ENCODE data around the gene PAQR7. TPM values are rescaled to one million over a fixed set of nuclear protein-coding genes. Genes with fewer than 3 reads are reported as not detected.
A peak's percentile ranks its signal among the peaks of the same experiment; 100 is the strongest.

The PAQR7 gene
- total RNA-seq, 1 experiment from 2014 or later, result 6.4 TPM

DNA sequence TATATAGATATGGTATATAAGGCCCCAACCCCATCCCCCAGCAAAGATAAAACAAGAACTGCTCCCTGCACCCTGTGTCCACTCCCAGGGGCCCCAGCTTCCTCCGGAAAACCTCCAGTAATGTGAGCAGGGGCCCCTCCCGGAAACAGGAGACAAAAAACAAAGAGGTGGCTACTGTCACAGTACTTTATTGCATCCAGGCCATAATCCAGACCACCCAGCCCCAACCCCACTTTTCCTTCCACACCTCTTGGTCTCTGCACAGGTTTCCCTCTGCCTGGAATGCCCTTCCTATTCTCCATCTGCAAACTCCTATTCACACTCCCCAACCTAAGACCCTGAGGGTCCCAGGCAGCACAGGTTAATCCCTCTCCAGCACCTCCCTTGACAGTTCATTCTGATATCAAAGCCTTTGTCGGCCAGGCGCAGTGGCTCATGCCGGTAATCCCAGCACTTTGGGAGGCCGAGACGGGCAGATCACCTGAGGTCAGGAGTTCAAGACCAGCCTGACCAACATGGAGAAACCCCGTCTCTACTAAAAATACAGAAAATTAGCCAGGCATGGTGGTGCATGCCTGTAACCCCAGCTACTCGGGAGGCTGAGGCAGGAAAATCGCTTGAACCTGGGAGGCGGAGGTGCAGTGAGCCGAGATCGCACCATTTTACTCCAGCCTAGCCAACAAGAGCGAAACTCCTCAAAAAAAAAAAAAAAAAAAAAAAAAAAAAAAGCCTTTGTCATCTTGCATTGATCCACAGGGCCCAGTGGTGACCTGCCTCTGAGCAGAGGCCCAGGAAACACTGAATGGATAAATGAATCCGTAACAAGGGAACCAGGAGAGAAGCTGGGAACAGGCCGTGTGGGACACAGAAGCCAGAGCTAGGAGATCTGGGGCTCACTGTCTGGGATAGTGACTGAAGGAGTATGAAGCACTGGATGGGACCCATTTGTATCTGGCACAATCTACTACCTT, 13.9 kb downstream of the PAQR7 start:
- DNase-seq, result no peak
- Histone ChIP-seq H3F3A (ENCODE audit: low read length, unreplicated experiment) (no peaks in the 10 kb centered on the region), H3K9ac (ENCODE audit: low read length) (no peak overlapping the region), H3K4me3 (ENCODE audit: low read length) (no peak overlapping the region), H3K79me2 (ENCODE audit: low read length) (peaks cover 25% of the 10 kb centered on the region), H3K27ac (ENCODE audit: low read length) (no peak overlapping the region), H3K9me2 (replicated peaks; ENCODE audit: low read length) (no peaks in the 10 kb centered on the region), H3K36me3 (ENCODE audit: low read depth, low read length) (no peaks in the 10 kb centered on the region), H3K27me3 (ENCODE audit: low read length) (no peaks in the 10 kb centered on the region), H3K9me3 (ENCODE audit: low read length) (no peaks in the 10 kb centered on the region), H3K4me2 (ENCODE audit: low read length) (no peak overlapping the region), H4K20me1 (ENCODE audit: low read length) (no peaks in the 10 kb centered on the region), H2AFZ (ENCODE audit: low read length) (no peak overlapping the region), H3K4me1 (ENCODE audit: insufficient read depth, low read length) (0 out of 2 replicates have a peak, but pooled peaks cover 7% of the 10 kb centered on the region)
- TF ChIP-seq, protein P1, sequence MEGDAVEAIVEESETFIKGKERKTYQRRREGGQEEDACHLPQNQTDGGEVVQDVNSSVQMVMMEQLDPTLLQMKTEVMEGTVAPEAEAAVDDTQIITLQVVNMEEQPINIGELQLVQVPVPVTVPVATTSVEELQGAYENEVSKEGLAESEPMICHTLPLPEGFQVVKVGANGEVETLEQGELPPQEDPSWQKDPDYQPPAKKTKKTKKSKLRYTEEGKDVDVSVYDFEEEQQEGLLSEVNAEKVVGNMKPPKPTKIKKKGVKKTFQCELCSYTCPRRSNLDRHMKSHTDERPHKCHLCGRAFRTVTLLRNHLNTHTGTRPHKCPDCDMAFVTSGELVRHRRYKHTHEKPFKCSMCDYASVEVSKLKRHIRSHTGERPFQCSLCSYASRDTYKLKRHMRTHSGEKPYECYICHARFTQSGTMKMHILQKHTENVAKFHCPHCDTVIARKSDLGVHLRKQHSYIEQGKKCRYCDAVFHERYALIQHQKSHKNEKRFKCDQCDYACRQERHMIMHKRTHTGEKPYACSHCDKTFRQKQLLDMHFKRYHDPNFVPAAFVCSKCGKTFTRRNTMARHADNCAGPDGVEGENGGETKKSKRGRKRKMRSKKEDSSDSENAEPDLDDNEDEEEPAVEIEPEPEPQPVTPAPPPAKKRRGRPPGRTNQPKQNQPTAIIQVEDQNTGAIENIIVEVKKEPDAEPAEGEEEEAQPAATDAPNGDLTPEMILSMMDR (conservative IDR thresholded peaks at IDR 0.05; ENCODE audit: low read depth, low read length), result no peak
- TF ChIP-seq EZH2phosphoT487 (IDR thresholded peaks at IDR 0.05; ENCODE audit: borderline replicate concordance, low read length) (no peak), EZH2 (IDR thresholded peaks at IDR 0.05; ENCODE audit: low read length, unreplicated experiment) (no peak)
- intact Hi-C loops (cut with micrococcal nuclease), result no loop called here
- ATAC-seq, result no peak
- ChIA-PET POLR2A (ENCODE audit: unreplicated experiment) (no interaction called here), CTCF (no interaction called here)
- BruUV-seq (replicated peaks), result no TSS peak

DNA sequence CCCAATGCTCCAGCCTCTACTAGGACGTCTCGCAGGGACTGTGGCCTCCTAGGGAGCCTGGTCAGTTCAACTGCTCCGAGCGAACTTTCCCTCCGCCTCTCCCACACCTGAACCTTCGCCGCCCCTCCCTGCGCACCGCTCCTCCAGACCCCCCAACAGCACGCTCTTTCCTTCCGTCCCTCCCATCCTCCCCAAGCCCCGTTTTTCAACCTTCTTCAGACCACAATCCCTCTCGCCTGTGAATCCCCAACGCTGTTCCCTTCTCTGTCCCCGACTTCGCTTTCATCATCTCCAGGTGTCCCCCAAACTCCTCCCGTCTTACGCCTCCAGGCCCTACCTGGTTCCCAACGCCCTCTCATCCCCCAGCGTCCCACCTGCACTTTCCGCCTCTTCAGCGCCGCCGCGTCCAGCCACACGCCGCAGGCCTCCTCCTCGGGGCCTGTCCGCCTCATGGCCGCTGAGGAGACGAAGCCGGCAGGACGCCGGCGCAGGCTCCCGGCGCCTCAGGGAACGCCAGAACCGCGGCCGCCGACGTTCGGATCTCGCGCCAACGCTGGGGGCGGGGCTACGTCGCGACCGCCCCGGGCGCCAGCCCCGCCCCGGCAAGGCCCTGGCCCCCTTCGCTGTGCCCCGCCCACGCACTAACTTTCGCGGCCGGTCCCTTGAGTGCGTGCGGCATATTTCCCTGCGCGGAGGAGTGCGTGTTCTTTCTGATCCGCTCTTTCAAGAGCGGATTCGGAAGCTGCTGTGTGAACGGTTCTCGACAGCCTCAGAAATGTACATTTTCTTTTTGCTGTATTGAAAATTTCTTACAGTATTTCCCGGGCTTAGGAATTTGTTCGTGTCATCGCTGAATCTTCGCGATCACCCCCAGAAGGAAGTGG, 16.4 kb downstream of the PAQR7 start, which contains the start of gene AUNIP:
Gene AUNIP, minus strand, starts transcription at position 552 of the 884 bp plus-strand sequence. Its CDS starts 100 bp downstream, at position 452.
- no peak for TF ChIP-seq EZH2 (IDR thresholded peaks at IDR 0.05; ENCODE audit: low read length, unreplicated experiment)
- no peak for TF ChIP-seq EZH2phosphoT487 (IDR thresholded peaks at IDR 0.05; ENCODE audit: borderline replicate concordance, low read length)
- TF ChIP-seq, protein P1 (conservative IDR thresholded peaks at IDR 0.05; ENCODE audit: low read depth, low read length), result no peak
- no peaks in the 10 kb centered on the region for H3F3A ChIP-seq (ENCODE audit: low read length, unreplicated experiment)
- TSS peak; percentile 96 for BruUV-seq (replicated peaks)
- H4K20me1 ChIP-seq (ENCODE audit: low read length), result peaks cover 3% of the 10 kb centered on the region; the same call in 1 of the 2 replicates
- DNase-seq (peak; percentile 93), ATAC-seq (peak; percentile 84)
- H3K9ac ChIP-seq (ENCODE audit: low read length), result peak within 1 kb of the TSS; percentile 89
- H3K4me1 ChIP-seq (ENCODE audit: insufficient read depth, low read length), result 0 out of 2 replicates have a peak, but pooled peaks cover 7% of the 10 kb centered on the region
- peak within 1 kb of the TSS; percentile 86 for H2AFZ ChIP-seq (ENCODE audit: low read length)
- H3K79me2 ChIP-seq (ENCODE audit: low read length), result peaks cover 50% of the 10 kb centered on the region
- H3K9me2 ChIP-seq (replicated peaks; ENCODE audit: low read length), result no peaks in the 10 kb centered on the region
- H3K36me3 ChIP-seq (ENCODE audit: low read depth, low read length), result no peaks in the 10 kb centered on the region
- POLR2A ChIA-PET (ENCODE audit: unreplicated experiment), result interaction anchor here (0.7 kb wide), 1 partner anchor 339 kb away, joined by 3 read pairs; no protein-coding TSS in a partner anchor
- H3K9me3 ChIP-seq (ENCODE audit: low read length), result no peaks in the 10 kb centered on the region
- no peaks in the 10 kb centered on the region for H3K27me3 ChIP-seq (ENCODE audit: low read length)
- peak within 1 kb of the TSS; percentile 79 for H3K4me3 ChIP-seq (ENCODE audit: low read length)
- peak within 1 kb of the TSS; percentile 85 for H3K4me2 ChIP-seq (ENCODE audit: low read length)
- intact Hi-C loops (cut with micrococcal nuclease), result no loop called here
- peak within 1 kb of the TSS; percentile 45 for H3K27ac ChIP-seq (ENCODE audit: low read length)
- CTCF ChIA-PET, result interaction anchor here (0.6 kb wide), 1 partner anchor 138 kb away, joined by 3 read pairs; the partner anchor contains the start of gene PAFAH2

Data from PC-3 (cell line).